A549 treated with GW870086 at 1 μM for 4 hours (cell line): ENCODE measurements around the gene RPE. TPM values are rescaled to one million over a fixed set of nuclear protein-coding genes. Genes with fewer than 3 reads are reported as not detected.

Experiments used
- total RNA-seq: library from RNA; stranded (reverse); fragments of 200-300 nt; extraction: Qiagen RNA extraction; gene quantifications from 5 replicates; pipeline ENCODE4 v1.2.3, GENCODE V29; 2022; ENCODE audit warnings: low read depth

The RPE gene
- total RNA-seq: 54.0 to 71.8 TPM (median 62.4 TPM) in 5 replicates

GRCh38 chr2:210002158-210003157 is at the start of gene RPE:
RPE (plus strand) TSS chr2:210002638; CDS start chr2:210002662, 24 bp downstream.

Other genes starting within 250 kb of the RPE start
- not detected in 5 replicates for gene UNC80, start 230.8 kb upstream of the RPE start, total RNA-seq
- gene KANSL1L, start 168.8 kb downstream of the RPE start, total RNA-seq: 0.34 to 0.70 TPM (median 0.61 TPM) in 5 replicates
- 0.06 to 0.09 TPM (median 0.07 TPM) in 3 of 5 replicates, not detected in the others for gene ACADL, start 222.8 kb downstream of the RPE start, total RNA-seq